GM18951 (cell line): ENCODE results near the gene CCDC192.

Experiments used
- POLR2A ChIP-seq: IDR thresholded peaks from 4 replicates; pipeline ENCODE4 v1.6.1; 2011; ENCODE audit warnings: mild to moderate bottlenecking; ENCODE audit not compliant: insufficient read length, insufficient read depth; ENCODE audit errors: extremely low read depth
- in situ Hi-C: fragments of 300-500 bp; cut with MboI; formaldehyde crosslinking; loops from one replicate; pipeline ENCODE4 v1.12.0; 2022; ENCODE audit warnings: low sequenced_read_pairs, mixed read lengths, inconsistent platforms; ENCODE audit not compliant: unreplicated experiment

The CCDC192 gene

DNA sequence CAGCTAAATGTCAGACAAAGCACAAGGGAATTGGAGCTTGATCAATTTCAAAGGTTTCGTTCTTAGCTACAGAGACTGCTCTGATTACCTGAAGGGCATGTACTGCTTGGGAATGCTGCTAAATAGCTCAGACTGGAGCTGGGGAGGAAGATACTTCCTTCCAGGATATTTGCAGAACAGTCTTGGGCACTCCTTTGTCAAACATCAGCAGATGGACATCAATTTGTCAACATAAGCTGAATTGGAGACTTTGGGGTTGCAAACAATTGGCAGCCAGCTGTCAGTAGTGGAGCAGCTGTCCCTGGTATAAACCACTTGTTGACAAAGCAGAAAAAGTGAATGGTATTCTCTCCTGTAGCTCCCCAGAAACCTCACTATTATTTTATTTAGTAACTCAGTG, 182.0 kb downstream of the CCDC192 start:
- in situ Hi-C loops, result no loop called here

DNA sequence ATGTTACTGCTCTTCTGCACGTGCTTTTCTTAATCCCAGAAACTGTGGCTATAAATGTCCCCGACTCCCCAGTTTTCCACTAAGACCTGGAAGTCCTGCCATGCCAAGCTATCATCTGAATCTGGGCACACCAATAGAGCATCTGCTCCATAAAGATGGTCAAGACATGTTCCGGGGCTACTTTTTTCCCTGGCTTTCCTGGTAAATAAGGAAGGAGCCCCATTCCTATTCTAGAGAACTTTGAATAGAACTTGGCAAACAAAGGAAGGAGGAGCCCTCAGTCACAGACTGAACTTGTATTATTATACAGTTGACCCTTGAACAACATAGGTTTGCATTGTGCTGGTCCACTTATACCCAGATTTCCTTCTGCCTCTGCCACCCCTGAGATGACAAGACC, 182.9 kb downstream of the CCDC192 start:
- in situ Hi-C loops, result no loop called here
- TF ChIP-seq POLR2A, result no peak

More for the DNA sequence above, 182.0 kb downstream of the CCDC192 start:
- no peak for TF ChIP-seq POLR2A

DNA sequence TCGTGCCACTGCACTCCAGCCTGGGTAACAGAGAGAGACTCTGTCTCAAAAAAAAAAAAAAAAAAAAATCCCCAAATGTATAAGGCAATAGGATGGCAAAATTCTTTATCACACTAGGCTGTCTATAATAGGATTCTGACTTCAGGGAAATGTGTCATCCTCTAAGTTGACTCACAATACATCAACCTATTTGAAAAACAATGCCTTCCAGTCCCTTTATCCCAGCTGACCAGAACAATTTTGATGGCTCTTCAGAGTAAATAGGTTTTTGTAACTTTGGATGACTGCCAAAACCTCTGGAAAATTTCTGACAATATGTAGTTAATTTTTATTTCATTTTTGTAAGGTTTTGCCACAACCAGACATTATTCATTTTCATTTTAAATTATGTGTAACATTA, 184.1 kb downstream of the CCDC192 start:
- in situ Hi-C loops, result no loop called here
- TF ChIP-seq POLR2A, result no peak

- in situ Hi-C loops, result no loop called here
- TF ChIP-seq POLR2A, result no peak
Observed at GRCh38 chr5:127891942-127892341, 188.8 kb downstream of the CCDC192 start.

- in situ Hi-C loops, result no loop called here
- TF ChIP-seq POLR2A, result no peak
Observed at GRCh38 chr5:127892467-127893207, 189.4 kb downstream of the CCDC192 start.

DNA sequence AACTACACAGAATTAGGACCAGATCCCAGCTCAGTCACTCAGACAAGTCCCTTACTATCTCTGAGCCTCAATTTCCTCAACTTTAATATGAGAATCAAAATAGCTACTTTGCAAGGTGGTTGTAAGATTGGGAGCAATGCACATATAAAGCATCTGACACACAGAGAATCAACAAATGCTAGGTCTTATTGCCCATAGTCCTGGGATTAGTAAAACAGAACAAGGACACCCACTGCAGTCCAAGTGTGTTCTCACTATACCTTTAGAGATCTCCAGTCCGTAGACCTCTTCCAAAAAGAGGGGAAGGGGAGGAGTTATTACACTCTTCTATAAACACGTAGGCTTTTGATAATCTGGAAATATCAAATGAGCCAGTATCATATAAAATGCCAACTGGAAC, 190.0 kb downstream of the CCDC192 start:
- no peak for TF ChIP-seq POLR2A
- in situ Hi-C loops, result no loop called here

- in situ Hi-C loops, result no loop called here
Observed at GRCh38 chr5:127894461-127894860, 191.3 kb downstream of the CCDC192 start.

GRCh38 chr5:127898551-127899213, 195.5 kb downstream of the CCDC192 start:
- TF ChIP-seq POLR2A, result no peak
- in situ Hi-C loops, result no loop called here

More at GRCh38 chr5:127894461-127894860, 191.3 kb downstream of the CCDC192 start:
- TF ChIP-seq POLR2A, result no peak

DNA sequence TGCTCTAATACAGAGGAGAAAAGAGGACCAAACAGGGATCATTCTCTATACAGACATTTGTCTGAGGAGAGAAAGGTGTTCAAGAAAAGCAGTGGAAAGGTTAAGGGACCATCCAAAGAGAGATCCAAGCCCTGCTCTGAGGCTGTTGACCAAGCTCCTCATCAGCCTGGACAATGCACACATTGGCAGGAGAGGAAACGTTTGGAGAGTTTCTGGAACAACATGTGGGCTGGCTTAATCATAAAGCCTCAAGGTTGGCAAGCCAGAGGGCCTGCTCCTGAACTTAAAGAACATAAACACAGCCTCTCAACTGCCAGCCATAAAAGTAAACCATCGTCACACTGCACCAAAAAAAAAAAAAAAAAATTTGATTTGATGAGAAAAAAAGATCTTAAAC, 196.0 kb downstream of the CCDC192 start:
- in situ Hi-C loops, result no loop called here
- no peak for TF ChIP-seq POLR2A

- in situ Hi-C loops, result no loop called here
- TF ChIP-seq POLR2A, result no peak
Observed at GRCh38 chr5:127906562-127907204, 203.5 kb downstream of the CCDC192 start.

DNA sequence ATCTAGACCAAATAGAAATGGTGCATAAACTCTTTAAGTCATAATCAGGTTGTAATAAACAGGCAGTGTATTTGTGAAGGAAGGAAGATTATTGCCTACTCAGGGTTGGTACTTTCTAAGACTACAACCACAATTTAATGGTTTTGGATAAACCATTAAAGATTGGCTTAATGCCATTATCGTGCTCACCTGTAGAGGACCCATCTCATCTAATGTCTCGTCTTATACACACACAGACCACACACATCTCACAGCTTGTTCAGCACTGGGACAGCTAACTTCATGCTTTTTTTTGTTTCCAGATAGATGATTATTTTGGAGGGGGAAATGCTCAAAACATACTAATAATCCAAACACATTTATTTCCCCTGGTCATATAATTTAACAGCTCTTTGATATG, 204.7 kb downstream of the CCDC192 start:
- in situ Hi-C loops, result no loop called here
- TF ChIP-seq POLR2A, result no peak

- no peak for TF ChIP-seq POLR2A
- in situ Hi-C loops, result no loop called here
Observed at GRCh38 chr5:127909066-127909465, 205.9 kb downstream of the CCDC192 start.

DNA sequence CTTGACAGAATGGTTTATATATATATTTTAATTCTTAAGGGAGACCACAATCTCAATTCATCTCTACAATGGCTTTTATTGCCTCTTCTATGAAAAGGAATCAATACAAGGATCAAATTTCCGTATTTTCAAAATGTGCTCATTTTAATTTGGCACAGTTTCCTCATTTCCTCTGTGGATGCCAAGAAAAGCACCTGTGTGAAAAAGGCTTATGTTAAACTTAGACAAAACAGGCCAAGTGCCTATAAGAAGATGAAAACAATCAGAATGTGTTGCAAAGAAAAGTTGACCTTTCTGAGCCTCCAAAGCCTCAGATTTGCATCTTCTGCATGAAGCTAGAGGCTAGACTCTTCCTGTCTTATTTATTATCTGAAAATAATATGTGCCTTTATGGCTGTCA, 206.6 kb downstream of the CCDC192 start:
- TF ChIP-seq POLR2A, result no peak
- in situ Hi-C loops, result no loop called here

- TF ChIP-seq POLR2A, result no peak
- in situ Hi-C loops, result no loop called here
Observed at GRCh38 chr5:127910307-127910956, 207.2 kb downstream of the CCDC192 start.

- TF ChIP-seq POLR2A, result no peak
- in situ Hi-C loops, result no loop called here
Observed at GRCh38 chr5:127911619-127912018, 208.4 kb downstream of the CCDC192 start.
